NCI-H1436 (cell line): ENCODE data around the gene GNG11.
"Not testable (repeated sequence)": the region's sequence is repeated elsewhere in the genome, so short reads cannot be mapped to it uniquely, and the experiment has no call there.

Experiments used
- DNase-seq: peaks from one replicate; lab custom pipeline; 2025; lab: John Stamatoyannopoulos, UW

Gene GNG11

DNA sequence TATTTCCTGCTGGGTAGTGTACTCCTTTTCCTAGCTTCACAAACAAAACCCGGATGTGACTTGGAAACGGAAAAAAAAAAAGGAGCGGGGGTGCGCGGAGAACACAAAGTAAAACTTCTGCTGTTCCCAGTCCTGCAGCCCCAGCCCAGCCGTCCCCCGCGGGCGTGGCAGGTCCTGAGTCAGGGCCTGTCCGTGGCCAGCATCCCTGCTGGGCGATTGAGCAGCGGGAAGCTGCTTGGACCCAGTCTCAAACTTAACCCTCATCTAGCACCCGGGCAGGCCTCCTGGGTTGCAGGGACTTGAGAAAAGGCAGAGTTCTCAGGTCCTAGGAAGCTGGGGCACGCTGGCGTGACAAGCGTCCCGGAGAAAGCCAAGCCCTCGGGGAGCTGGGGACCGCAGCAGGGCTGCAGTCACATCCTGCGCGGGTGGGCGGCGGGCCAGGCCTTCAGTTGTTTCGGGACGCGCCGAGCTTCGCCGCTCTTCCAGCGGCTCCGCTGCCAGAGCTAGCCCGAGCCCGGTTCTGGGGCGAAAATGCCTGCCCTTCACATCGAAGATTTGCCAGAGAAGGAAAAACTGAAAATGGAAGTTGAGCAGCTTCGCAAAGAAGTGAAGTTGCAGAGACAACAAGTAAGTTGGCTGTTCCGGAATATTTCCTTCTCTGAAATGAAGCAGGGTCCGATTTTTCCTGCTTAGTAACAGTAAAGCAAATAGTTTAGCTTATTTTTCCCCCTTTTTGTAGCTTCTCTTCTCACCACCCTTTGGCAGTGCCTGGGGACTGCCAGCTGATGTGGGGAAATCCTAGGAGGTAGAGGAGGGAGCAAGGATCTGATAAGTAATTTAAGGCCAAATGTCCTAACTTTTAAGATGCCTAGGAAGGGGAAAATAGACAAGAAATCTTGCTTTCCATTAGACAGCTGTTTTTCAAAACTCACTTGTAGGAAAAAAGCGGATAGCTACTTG, at the start of gene GNG11:
TSS of gene GNG11 (plus strand) at position 129 of the 960 bp plus-strand sequence. CDS start at position 532, 403 bp downstream.
- no peak for DNase-seq

DNA sequence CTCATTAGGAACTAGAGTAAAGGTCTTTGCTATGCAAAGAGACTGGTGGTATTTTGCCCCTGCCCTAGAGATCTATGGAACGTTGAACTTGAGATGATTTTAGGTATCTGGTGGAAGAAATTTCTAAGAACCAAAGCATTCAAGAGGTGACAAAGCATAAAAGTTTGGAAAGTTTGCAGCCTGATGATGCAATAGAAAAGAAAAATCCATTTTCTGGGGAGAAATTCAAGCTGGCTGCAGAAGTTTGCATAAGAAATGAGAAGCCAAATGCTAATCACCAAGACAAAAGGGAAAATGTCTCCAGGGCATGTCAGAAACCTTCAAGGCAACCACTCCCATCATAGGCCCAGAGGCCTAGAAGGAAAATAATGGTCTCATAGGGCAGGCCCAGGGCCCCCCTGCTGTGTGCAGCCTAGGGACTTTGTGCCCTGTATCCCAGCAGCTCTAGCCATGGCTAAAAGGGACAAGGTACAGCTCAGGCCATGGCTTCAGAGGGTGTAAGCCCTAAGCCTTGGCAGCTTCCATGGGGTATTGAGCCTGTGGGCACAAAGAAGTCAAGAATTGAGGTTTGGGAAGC, 47.4 kb upstream of the GNG11 start:
- no peak for DNase-seq

DNA sequence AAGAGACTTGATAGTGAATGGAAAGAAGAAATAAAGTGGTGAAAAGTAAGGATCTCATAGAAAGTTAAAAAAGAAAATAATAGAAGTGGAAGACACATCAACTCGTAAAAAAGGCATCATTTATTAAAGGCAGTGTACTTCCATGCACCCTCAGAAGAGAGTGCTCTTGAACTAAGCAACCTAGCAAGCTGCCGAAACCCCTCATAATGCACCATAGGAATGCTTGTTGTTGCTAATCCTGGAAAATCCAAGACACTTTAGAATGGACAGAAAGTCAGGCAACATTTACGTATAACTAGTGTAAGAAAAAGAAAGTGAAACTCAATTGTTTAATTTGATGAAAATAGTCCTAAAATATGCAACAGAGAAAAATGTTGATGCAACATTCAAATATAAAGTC, 43.8 kb upstream of the GNG11 start:
- DNase-seq = no peak

DNA sequence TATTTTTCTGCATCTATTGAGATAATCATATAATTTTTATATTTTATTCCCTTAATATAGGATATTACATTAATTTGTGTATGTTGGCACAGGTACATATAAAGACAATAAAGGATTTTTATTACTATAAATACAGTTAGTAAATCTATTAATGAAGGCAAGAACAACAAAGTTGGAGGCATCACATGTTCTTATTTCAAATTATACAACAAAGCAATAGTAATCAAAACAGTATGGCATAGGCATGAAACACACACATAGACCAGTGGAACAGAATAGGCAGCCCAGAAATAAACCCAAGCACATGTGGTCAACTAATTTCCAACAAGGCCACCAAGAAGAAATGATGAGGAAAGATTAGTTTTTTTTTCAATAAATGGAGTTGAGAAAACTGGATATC, 42.2 kb upstream of the GNG11 start:
- no peak for DNase-seq

DNA sequence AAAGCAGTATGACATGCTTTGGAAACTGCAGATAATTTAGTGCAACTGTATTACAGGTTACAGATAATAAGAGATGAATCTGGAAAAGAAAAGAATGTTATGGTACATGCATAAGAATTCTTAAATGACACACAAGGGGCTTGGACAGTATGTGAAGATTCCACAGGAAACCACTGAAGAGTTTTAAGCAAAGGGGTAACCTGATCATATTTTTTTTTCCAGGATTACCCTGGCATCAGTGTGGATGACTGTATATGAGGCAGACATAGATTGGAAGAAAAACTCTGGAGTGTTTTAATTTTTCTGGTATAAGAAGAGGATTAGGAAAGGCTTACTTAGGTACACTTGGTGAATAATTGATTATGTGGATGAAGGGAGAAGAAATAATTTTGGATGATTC, 39.1 kb upstream of the GNG11 start:
- DNase-seq = no peak

DNA sequence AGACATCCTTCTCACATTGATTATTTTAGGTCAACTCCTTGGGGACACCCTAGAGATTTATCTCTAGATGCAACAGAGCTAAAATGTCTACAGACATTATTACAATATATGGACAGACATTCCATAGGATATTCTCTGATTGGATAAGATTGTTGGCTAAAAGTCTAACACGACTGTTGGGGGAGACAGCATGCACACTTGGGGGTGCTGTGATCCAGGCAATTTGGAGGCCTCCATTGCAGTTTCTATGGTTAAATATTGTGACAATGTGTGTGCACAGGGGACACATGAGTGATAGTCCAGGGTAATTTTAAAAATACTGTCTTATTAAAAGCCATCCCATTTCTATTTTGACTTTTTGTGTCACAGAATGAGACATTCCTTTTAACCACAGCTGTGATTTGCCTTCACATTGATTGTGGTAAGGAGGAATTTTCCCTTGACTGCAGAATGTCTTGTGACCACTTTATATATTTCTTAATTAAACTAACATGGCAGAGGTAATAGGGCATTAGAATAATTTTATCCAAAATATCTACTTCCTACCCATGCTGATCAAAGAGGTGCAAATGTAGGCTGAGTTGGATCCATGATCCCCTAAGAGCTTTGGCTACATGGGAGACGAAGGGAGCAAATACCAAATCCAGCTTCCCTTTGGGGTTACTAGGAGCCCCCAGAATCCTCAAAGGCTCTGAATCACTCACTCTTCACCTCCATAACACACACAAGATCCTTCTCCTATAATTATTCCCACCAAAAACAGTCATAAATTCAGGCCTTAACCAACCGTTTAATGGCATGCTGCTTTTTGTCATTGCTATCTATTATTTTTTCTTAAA, 38.2 kb upstream of the GNG11 start:
- DNase-seq = no peak

DNA sequence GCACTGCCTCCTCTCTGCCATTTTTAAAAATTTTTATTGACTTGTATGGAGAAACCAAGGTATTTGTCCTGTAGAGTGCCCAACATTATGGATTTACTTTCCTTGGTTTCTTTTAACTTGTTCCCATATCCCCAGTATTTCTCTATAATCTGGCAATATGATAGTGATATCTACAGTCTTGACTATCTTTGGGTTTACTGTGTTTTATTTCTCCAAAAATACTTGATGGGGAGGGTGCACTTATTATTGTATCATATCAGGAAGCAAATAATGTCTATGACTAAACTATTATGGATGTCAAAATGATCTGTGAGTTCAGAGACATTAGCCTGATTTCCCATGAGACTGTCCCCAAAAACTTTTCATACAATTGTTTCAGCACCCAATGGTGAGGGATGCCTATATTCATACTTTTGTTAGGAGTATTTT, 37.6 kb upstream of the GNG11 start:
- no peak for DNase-seq

DNA sequence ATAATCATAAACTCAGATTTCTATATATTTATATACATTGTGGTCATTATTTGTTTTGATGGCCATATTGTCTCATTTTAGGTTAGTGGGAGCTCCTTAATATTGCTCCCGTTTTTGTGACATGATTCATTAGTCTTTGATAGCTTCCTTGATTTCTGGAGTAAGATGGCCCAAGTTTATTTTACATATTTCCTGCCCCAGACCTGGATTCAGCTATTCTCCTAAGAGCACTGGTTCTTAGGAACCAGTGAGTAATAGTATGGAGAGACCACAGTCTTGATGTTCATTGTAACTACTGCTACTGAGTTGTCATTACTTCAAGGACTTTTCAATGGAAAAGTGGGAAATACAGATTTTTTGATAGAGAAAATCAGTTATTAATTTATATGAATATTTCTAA, 37.0 kb upstream of the GNG11 start:
- no peak for DNase-seq

DNA sequence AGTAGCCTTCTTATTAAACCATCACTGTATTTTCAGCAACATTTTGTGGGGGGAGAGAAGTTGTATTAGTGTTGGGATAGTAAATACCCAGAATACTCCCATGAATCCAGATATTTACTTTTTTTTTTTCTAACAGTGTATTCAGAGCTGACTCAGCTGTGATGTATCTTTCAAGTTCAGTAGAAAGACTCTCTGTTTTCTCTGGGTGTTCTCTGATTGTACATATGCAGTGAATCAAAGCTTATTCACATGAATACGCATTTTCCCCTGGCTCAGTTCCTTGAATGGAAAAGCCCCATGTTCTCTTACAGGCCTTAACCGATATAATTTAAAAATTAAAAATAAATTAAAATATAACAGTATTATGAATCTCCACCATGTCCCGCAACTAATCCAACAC, 32.3 kb upstream of the GNG11 start:
- no peak for DNase-seq

DNA sequence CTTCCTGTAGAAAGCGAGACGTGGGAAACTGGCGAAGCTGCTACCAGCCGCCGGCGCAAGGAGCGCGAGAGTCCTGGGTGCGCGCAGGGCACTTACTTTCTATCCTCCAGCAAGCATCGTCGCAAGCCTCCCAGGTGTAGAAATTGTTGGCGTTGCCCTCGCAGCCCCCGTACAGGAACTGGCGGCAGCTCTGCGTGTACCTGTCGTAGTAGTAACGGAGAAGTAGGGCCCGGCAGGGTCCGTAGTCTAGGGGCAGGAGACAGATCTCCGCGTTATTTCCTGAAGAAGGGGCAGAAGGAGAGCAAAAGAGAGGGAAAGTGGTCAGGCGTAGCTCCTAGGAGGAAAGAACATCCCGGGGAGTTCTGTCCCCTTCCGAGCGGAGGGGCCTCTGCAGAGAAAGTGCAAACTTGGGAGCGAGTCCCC, 31.5 kb upstream of the GNG11 start:
- no peak for DNase-seq

DNA sequence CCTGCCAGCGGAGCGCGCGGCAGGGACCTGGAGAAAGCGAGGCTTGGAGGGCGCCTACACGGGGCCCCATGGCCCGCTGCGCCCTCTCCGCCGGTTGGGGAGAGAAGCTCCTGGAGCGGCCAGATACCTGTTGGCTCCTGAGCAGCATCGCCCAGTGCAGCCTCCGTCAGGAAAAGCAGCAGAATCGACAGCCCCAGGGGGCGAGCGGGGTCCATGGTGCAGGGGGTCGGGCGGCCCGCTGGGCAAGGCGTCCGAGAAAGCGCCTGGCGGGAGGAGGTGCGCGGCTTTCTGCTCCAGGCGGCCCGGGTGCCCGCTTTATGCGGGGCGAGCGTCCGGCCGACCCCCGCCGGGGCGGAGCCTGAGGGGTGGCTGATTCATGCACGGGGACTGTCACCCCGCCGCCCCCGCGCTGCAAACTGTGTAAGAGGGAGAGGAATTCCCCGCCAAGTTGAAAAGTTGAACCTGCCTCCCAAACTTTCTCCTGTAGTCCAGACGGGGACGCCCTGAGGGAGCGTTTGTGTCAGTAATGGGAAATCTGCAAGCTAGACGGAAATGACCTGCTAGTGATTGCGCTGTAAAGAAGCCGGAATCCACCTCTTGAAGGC, 31.0 kb upstream of the GNG11 start, which contains the start of gene TFPI2:
TSS of gene TFPI2 (minus strand) at position 290 of the 605 bp plus-strand sequence. CDS start at position 215, 75 bp downstream.
- DNase-seq = no peak

DNA sequence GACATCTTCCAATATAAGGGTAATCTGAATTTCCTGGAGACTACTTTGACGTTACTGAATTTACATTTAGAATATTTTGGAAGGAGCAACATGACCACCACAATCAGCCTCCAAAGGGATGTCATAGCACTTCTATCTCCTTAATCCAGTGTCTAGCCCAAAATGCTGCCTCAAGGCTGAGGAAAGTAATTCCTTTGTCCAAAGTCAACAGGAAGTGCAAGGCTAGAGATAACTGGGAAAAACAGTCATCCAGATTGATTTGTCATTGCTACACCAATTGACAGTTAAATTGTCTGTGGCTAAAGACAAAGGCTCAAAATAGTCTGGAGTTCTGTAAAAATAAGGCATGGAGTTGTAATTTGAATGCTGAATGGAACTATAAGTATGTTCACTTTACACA, 27.1 kb upstream of the GNG11 start:
- no peak for DNase-seq

DNA sequence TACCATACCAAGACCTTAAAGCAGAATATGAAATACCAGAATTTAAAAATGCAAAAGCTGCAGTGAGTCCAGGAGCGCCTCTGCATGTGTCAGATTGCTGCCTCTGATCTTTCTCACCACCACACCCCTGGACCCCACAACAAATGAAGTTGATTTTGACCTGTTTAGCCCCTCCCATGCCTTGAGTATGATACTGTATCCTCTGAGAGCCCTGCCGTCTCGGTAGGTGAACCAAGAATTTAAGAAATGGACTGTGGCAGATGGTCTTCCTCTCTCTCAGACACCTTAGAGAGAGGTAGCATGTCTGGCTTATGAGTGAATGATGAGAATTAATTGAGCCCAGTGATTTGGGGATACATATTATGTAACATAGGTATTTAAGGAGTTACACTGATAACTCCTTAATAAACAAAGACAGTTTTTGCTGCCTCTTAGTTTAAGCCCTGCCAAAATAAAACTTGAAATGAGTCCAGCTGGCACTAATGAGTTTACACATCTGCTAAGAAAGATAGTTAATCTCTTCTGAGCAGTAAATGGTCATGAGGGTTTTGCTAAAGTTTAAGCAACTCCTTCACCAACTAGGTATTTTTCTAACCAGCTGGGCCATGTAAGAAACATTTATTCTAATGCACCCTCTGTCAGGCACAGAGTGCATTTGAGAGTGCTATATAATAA, 26.4 kb upstream of the GNG11 start:
- DNase-seq = no peak

DNA sequence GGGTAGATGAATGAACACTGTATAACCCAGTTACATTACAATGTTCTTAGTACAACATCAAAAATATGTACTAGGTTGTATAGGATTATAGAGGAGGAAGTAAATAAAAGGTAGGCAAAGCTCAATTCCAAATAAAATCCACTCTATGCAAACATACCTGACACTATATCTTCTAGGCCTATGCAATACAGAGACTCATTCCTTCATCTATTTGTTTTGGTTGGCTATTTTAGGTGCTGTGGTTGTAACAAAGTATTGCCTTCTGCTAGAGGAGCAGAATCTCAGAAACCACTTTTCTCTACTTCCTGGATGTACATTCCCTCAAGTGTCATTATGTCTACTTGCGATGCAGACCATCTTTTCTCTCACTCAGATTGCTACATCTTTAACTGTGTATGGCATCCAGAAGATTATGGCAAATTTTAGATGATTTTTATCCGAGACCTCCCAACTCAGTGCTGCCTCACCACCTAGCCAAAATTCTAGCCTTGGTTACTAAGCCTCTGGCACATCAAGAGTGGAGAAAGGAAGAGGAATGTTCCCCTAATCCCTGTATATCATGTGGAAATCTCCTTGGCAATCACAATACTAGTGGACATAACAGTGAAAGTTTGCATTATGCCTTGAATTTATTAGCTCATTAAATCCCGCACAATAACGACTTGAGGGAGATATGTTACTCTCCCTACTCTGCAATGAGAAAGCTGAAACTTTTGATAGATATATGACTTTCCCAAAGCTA, 25.5 kb upstream of the GNG11 start:
- DNase-seq = no peak

DNA sequence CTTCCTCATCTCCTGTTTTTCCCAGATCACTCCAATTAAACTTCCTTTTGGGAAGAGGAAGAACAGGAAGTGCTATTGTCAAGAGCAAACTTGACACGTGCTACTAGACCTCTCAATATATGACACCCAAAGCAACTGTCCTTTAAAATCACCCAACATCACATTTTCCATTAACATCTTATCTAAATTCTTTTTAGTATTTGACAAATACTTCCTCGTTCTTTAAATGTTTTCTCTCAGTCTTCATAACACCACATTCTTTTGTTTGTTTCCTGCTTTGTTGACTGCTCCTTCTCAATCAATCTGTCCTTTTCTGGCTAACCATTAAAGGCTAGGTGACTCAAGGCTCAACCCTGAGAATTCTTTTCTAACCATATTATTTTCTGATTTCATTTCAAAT, 23.9 kb upstream of the GNG11 start:
- no peak for DNase-seq

DNA sequence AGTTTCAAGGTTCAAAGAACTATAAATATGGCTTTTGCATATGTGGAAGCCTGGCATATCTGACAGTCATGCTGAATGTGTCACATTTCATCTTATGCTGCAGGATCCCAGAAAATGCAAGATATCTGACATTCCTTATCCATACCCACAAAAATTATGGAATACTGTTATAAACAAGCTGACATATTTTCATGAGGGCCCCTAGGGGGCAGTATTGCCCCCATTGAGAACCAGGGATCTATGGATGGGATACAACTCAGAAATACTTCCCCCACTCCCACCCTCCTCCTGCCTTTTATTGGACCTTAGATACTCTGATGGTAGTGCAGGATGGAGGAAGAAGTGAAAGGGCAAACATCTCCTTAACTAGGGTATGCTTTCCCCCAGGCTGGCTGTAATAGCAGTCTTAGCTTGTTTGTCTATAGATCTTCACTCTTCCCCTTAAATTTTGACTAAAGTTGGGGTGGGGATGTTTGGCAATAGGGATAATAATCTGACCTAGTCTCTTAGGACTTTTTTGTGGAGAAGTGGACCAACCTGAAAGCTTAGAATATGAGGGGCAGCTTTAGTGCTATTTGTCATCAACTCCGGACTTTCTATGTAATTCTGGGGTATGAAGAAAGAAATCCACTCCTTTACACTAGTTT, 18.6 kb upstream of the GNG11 start:
- DNase-seq = no peak

DNA sequence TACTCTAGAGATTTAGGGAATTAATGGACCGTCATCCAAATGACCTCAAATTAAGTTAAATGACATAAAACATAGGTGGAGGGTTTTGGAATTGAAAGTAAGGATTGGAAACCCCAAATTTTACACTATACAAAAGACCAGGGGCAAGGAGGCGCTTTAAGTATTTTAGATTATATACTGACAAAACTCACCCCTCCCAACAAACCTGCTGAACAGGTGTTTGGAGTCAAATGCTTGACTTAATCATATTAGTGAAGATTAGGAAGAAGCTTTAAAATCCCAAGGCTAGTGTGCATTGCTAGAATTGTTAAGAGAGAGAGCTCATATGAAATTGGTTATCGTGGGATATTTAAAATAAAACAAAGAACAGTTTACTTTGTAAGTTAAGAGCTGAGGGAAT, 15.3 kb upstream of the GNG11 start, which contains the start of gene GNGT1:
TSS of gene GNGT1 (plus strand) at position 301 of the 400 bp plus-strand sequence. CDS start 180 bp downstream, outside the sequence.
- no peak for DNase-seq

DNA sequence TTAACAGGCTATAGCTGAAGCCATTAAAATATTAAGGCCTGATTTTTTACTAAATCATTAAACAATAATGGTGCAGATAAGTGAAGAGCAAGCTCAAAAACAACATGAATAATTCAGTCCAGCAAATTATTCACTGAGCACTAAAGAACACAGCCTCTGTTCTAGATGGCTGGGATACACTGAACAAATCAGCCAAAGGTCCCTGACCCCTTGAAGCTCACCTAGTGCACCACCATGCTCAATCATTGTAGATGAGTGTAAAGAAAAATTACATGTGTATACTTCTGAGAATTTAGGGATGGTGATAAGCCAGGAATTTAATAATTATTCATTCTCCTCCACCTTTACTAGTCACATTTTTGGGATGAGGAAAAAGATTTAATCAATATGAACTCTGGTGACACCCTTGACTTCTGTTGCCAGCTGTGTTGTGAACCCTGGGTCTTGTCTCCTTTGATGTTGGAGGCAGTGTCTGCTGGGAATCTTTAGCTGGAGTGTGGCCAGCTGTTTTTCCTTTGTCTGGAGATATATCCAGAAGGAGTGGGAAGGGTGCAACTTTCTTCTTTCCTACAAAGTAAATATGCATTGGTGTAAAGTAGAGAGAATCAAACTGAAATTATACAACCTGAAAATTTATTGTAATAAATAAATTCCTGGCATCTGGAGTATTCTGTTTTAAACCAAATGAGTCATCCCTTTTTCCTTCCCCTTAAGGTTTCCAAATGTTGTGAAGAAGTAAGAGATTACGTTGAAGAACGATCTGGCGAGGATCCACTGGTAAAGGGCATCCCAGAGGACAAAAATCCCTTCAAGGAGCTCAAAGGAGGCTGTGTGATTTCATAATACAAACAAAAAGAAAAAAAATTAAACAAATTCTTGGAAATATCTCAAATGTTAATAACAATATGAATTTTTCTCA, 11.2 kb upstream of the GNG11 start:
- no peak for DNase-seq

DNA sequence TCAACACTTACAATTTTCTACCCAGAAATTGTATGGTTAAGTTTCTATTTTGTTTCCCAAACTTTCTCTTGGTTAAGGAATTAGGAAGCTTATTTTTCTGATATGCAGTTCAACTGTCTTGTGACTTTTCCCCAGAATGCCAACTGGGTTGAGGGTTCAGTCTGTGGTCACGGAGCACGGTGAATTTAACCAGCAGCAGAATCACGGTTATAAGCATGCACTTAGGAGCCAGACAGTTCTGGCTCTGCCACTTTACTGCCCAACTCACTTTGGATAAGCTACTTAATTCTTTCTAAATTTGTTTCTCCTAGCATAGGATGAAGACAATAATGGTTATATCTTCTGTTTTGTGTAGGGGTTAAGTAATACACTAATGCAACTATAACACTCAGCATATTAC, 10.3 kb upstream of the GNG11 start:
- not testable (repeated sequence) for DNase-seq
